Activated T-cell treated with anti-CD3 and anti-CD28 coated beads, Interleukin-2, amount 50 U/mL, for 4 hours (primary cell): ENCODE measurements around the gene SDK1. TPM values are rescaled to one million over a fixed set of nuclear protein-coding genes. Genes with fewer than 3 reads are reported as not detected.

Source experiments
- ATAC-seq, 2 donors: fragments of 200-7000 bp; cut with Tn5 transposase; one replicate each; pipeline ENCODE4 v1.10.0; 2021
- DNase-seq: peaks from one replicate; pipeline ENCODE4 v3.0.0-alpha.2; 2020
- H3K27me3 Mint-ChIP-seq: one replicate; pipeline ENCODE4 v1.8.0; 2021; ENCODE audit warnings: low read depth, mixed read lengths
- H3K36me3 Mint-ChIP-seq: one replicate; pipeline ENCODE4 v1.8.0; 2022; ENCODE audit warnings: mixed read lengths; ENCODE audit not compliant: insufficient read depth
- H3K4me1 Mint-ChIP-seq: one replicate; pipeline ENCODE4 v1.8.0; 2021; ENCODE audit warnings: low read depth, mixed read lengths
- H3K4me3 Mint-ChIP-seq: one replicate; pipeline ENCODE4 v1.8.0; 2021; ENCODE audit warnings: mild to moderate bottlenecking, moderate library complexity, mixed read lengths
- H3K9me3 Mint-ChIP-seq: one replicate; pipeline ENCODE4 v1.8.0; 2021; ENCODE audit warnings: mixed read lengths
- total RNA-seq, 3 donors: library from RNA; stranded (reverse); gene quantifications; one replicate each; pipeline ENCODE4 v1.2.1, GENCODE V29; 2021

The SDK1 gene
- total RNA-seq, 3 donors from 2014 or later = 0.05 to 0.79 (median 0.40) TPM

DNA sequence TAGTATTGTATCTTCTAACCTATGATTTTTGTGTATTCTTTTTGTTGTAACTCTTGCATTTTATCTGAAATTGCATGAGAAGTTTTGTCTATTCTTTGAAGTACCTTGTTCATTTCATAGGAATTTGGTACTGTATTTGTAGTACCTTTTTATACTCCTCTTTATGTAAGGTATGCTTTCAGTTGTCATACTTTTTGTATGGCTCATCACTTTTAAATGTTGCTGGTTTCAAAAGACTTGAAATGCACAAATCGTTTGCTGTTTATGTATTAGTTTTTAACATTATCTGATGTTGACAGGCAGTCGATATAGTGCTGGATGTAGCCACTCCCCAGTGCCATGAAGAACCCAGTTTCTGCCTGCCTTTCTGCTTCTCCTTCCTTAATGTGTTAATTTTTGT, 158.1 kb downstream of the SDK1 start:
- Mint-ChIP-seq H3K4me3 (no peak overlapping the region), H3K9me3 (peaks cover 4% of the 10 kb centered on the region), H3K36me3 (peaks cover 3% of the 10 kb centered on the region), H3K4me1 (peaks cover 29% of the 10 kb centered on the region), H3K27me3 (peaks cover 5% of the 10 kb centered on the region)
- DNase-seq (no peak), ATAC-seq (no peak)

GRCh38 chr7:3461923-3462322, 160.9 kb downstream of the SDK1 start:
- peaks cover 33% of the 10 kb centered on the region for H3K4me1 Mint-ChIP-seq
- ATAC-seq = peak; percentile 97
- H3K4me3 Mint-ChIP-seq = peak overlapping the region; percentile 58
- no peaks in the 10 kb centered on the region for H3K9me3 Mint-ChIP-seq
- H3K27me3 Mint-ChIP-seq = peaks cover 3% of the 10 kb centered on the region
- peaks cover 3% of the 10 kb centered on the region for H3K36me3 Mint-ChIP-seq
- DNase-seq = peak; percentile 58

DNA sequence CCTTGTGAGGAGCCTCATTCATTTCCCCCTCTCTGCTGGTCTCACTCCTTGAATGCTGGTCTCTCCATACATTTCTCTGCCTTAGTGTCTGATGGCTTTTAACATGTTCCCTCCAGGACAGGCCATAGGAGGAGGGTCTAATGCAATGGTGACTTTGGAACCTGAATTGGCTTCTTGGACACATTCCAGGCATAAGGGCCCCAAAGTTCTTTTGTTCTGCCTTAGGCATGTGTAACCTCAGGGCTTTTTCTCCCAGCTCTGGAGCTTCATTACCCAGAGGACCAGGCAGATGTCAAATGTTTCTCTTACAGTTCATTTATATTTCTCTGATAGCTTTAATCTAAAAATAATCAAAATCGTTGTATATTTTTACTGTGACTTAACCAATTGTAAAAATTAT, 162.6 kb downstream of the SDK1 start:
- DNase-seq (no peak), ATAC-seq (no peak)
- no peak overlapping the region for H3K4me3 Mint-ChIP-seq
- H3K9me3 Mint-ChIP-seq = no peaks in the 10 kb centered on the region
- H3K27me3 Mint-ChIP-seq = no peaks in the 10 kb centered on the region
- H3K4me1 Mint-ChIP-seq = peaks cover 33% of the 10 kb centered on the region
- no peaks in the 10 kb centered on the region for H3K36me3 Mint-ChIP-seq

- Mint-ChIP-seq H3K36me3 (no peaks in the 10 kb centered on the region), H3K4me1 (peaks cover 33% of the 10 kb centered on the region), H3K27me3 (no peaks in the 10 kb centered on the region), H3K9me3 (no peaks in the 10 kb centered on the region), H3K4me3 (no peak overlapping the region)
- peak; percentile 34 to 38 for ATAC-seq
- DNase-seq = no peak
These were observed 164.0 kb downstream of the SDK1 start for GRCh38 chr7:3464900-3465622.

- Mint-ChIP-seq H3K9me3 (no peaks in the 10 kb centered on the region), H3K27me3 (no peaks in the 10 kb centered on the region), H3K4me3 (no peak overlapping the region), H3K4me1 (peaks cover 25% of the 10 kb centered on the region), H3K36me3 (no peaks in the 10 kb centered on the region)
- DNase-seq (no peak), ATAC-seq (no peak)
These were observed 165.2 kb downstream of the SDK1 start for GRCh38 chr7:3466261-3466660.

DNA sequence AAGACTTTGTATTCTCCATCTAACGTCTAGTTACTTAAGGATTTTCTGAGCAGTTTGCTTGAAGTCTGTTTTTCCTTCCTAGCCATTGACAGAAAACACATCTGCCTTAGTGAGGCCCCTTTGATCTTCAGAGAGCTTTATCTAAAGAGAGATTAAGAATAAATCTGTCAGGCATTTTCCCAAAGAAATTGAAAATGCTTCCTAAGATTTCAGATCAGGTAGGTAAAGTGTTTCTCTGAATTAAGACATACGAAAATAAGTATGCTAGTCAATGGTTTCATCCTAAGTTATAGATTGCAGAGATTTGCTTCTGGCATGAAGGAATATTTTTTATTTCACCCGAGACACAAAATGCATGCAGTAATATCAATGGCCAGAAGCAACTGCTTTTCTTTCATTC, 168.6 kb downstream of the SDK1 start:
- Mint-ChIP-seq H3K9me3 (no peaks in the 10 kb centered on the region), H3K36me3 (peaks cover 2% of the 10 kb centered on the region), H3K4me1 (peaks cover 4% of the 10 kb centered on the region), H3K4me3 (no peak overlapping the region), H3K27me3 (no peaks in the 10 kb centered on the region)
- ATAC-seq = no peak
- DNase-seq = no peak

- Mint-ChIP-seq H3K27me3 (no peaks in the 10 kb centered on the region), H3K4me3 (no peak overlapping the region), H3K9me3 (no peaks in the 10 kb centered on the region), H3K36me3 (no peaks in the 10 kb centered on the region), H3K4me1 (no peaks in the 10 kb centered on the region)
- DNase-seq = no peak
- ATAC-seq = no peak
These were observed 179.1 kb downstream of the SDK1 start for GRCh38 chr7:3480197-3480596.

GRCh38 chr7:3481435-3481834, 180.4 kb downstream of the SDK1 start:
- DNase-seq (no peak), ATAC-seq (no peak)
- H3K9me3 Mint-ChIP-seq = no peaks in the 10 kb centered on the region
- H3K27me3 Mint-ChIP-seq = no peaks in the 10 kb centered on the region
- H3K4me3 Mint-ChIP-seq = no peak overlapping the region
- no peaks in the 10 kb centered on the region for H3K4me1 Mint-ChIP-seq
- H3K36me3 Mint-ChIP-seq = no peaks in the 10 kb centered on the region

GRCh38 chr7:3482147-3482921, 181.3 kb downstream of the SDK1 start:
- no peaks in the 10 kb centered on the region for H3K4me1 Mint-ChIP-seq
- no peaks in the 10 kb centered on the region for H3K36me3 Mint-ChIP-seq
- no peaks in the 10 kb centered on the region for H3K27me3 Mint-ChIP-seq
- no peak overlapping the region for H3K4me3 Mint-ChIP-seq
- no peak for DNase-seq
- H3K9me3 Mint-ChIP-seq = no peaks in the 10 kb centered on the region
- no peak for ATAC-seq

DNA sequence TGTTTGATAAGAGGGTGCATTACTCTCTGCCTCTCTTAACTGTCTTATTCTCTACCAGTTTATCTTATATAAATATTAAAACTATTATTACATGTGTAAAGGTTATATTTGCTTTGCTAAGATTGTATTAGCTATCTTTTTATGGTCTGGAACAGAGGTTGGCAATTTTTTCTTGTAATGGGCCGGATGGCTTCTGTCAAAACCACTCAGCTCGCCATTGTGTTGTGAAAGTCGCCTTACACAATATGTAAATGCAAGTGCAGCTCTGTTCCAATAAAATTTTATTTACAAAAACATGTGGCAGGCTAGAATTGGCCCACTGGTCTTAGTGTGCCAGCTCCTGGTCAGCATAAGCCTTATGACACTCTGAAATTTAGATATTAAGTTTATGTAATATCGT, 185.8 kb downstream of the SDK1 start:
- Mint-ChIP-seq H3K36me3 (no peaks in the 10 kb centered on the region), H3K9me3 (no peaks in the 10 kb centered on the region), H3K27me3 (peaks cover 4% of the 10 kb centered on the region), H3K4me3 (no peak overlapping the region), H3K4me1 (no peaks in the 10 kb centered on the region)
- no peak for ATAC-seq
- no peak for DNase-seq

DNA sequence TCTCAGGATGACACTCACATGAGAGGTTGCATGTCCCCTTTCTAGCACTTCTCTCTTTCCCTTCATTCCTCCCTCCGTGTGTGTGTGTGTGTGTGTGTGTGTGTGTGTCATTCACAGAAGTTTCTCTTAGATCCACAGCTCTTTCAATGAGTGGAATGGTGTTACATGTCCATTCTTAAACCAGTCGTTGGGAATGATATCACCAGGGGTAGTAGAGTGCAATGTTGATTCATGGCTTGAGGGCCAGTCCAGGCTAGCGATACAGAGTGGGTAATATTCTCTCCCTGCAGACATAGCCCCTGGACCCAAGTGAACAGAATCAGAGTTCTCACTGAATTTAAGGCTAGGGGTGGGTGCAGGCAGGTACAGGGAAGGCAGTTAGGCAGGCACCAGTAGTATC, 187.8 kb downstream of the SDK1 start:
- Mint-ChIP-seq H3K4me3 (no peak overlapping the region), H3K9me3 (no peaks in the 10 kb centered on the region), H3K27me3 (peaks cover 4% of the 10 kb centered on the region), H3K4me1 (peaks cover 3% of the 10 kb centered on the region), H3K36me3 (no peaks in the 10 kb centered on the region)
- no peak for DNase-seq
- no peak for ATAC-seq

- Mint-ChIP-seq H3K4me1 (peaks cover 9% of the 10 kb centered on the region), H3K9me3 (no peaks in the 10 kb centered on the region), H3K36me3 (no peaks in the 10 kb centered on the region), H3K4me3 (no peak overlapping the region), H3K27me3 (peaks cover 4% of the 10 kb centered on the region)
- DNase-seq (no peak), ATAC-seq (no peak)
These were observed 192.4 kb downstream of the SDK1 start for GRCh38 chr7:3493499-3493898.

- no peak for ATAC-seq
These were observed 193.9 kb downstream of the SDK1 start for GRCh38 chr7:3494947-3495346.

DNA sequence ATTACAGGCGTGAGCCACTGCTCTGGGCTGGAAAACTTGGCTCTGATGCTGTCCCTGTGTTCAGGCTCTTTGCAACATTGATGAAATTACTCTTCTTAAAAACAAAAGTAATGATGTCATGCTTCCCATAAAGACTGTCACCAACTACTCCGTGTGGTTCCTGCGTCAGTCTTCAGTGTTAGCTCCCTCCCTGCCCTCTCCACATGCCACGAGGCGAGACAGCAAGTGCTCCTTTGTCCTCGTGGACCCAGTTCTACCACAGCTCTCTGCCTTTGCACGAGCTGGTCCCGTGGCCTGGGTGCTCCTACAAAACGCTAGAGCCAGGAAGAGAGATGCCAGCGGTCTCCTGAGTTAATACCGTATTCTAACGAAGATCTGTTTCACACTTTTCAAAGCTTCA, 194.5 kb downstream of the SDK1 start:
- Mint-ChIP-seq H3K4me3 (no peak overlapping the region), H3K4me1 (peaks cover 9% of the 10 kb centered on the region), H3K27me3 (peaks cover 2% of the 10 kb centered on the region), H3K36me3 (no peaks in the 10 kb centered on the region), H3K9me3 (peaks cover 13% of the 10 kb centered on the region)
- ATAC-seq = no peak
- DNase-seq = no peak

More at GRCh38 chr7:3494947-3495346, 193.9 kb downstream of the SDK1 start:
- Mint-ChIP-seq H3K27me3 (peaks cover 2% of the 10 kb centered on the region), H3K4me3 (no peak overlapping the region), H3K4me1 (peaks cover 9% of the 10 kb centered on the region), H3K36me3 (no peaks in the 10 kb centered on the region), H3K9me3 (peaks cover 8% of the 10 kb centered on the region)
- DNase-seq = no peak

DNA sequence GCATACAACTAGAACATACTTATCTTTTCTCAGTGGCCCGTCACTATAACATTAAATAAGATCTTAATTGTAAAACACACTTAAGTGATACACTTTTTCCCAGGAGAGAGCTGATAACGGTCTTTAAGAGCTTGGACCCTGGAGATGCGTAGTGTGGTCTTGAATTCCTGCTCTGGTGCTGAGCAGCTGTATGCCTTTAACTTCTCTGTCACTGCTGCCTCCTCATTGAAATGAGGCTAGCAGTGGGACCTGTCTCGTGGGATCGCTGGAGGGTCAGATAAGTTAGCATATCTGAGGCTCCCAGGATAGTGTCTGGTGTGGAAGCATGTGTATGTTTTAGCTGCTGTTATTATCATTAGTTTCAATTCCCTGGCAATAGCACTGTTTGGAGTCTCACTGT, 194.9 kb downstream of the SDK1 start:
- Mint-ChIP-seq H3K9me3 (peaks cover 18% of the 10 kb centered on the region), H3K4me1 (peaks cover 9% of the 10 kb centered on the region), H3K27me3 (peaks cover 2% of the 10 kb centered on the region), H3K4me3 (no peak overlapping the region), H3K36me3 (peaks cover 1% of the 10 kb centered on the region)
- ATAC-seq = no peak
- DNase-seq = no peak
